Thyroid gland (tissue), 4 donors: Measurements from ENCODE around the gene LECT2.

ENCODE experiments used
- POLR2A ChIP-seq, 2 donors: fragments of 450-650 bp; IDR thresholded peaks; one replicate each; pipeline ENCODE4 v1.6.1; 2017; ENCODE audit warnings: antibody characterized with exemption in 2 of 2, mild to moderate bottlenecking in 2 of 2, moderate library complexity in 1 of 2
- TF ChIP-seq, protein P1 (sequence below), 6 experiments: fragments of 200-600 bp in 3 of 6; fragments of 450-650 bp in 3 of 6; sonication (generic) in 3 of 6; IDR thresholded peaks; one replicate each; pipeline ENCODE4 v1.5.1; 2016 to 2019; ENCODE audit warnings: antibody characterized with exemption in 6 of 6, mild to moderate bottlenecking in 2 of 6, inconsistent platforms in 1 of 6, moderate library complexity in 1 of 6

DNA sequence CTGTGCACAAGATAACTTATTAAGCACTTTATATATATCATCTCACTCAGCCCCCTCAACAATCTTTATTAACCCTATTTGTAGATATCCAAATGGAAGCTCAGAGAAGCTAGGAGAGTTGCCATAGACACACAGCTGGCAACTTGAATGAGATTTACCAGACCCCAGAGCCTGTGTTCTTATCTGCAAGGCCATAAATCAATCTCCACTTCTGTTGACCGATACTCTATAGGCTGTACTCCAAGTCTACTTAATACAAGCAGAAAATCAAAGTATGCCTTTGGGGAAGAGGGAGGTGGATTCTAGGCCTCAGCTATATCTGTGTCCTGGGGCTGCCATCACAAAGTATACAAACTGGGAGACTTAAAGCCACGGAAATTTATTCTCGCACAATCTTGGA lies 53.1 kb downstream of the LECT2 start:
- TF ChIP-seq, protein P1, sequence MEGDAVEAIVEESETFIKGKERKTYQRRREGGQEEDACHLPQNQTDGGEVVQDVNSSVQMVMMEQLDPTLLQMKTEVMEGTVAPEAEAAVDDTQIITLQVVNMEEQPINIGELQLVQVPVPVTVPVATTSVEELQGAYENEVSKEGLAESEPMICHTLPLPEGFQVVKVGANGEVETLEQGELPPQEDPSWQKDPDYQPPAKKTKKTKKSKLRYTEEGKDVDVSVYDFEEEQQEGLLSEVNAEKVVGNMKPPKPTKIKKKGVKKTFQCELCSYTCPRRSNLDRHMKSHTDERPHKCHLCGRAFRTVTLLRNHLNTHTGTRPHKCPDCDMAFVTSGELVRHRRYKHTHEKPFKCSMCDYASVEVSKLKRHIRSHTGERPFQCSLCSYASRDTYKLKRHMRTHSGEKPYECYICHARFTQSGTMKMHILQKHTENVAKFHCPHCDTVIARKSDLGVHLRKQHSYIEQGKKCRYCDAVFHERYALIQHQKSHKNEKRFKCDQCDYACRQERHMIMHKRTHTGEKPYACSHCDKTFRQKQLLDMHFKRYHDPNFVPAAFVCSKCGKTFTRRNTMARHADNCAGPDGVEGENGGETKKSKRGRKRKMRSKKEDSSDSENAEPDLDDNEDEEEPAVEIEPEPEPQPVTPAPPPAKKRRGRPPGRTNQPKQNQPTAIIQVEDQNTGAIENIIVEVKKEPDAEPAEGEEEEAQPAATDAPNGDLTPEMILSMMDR (IDR thresholded peaks at IDR 0.05), result no peak
- no peak for TF ChIP-seq POLR2A (IDR thresholded peaks at IDR 0.05)
